ENCODE measurements around the gene COMP. TPM values are rescaled to one million over a fixed set of nuclear protein-coding genes. Genes with fewer than 3 reads are reported as not detected.

The COMP gene
- total RNA-seq, 3 donors from 2014 or later (not counting 1 experiment from before 2014, with no cell fraction given), result not detected

GRCh38 chr19:18777301-18778075, 13.6 kb downstream of the COMP start:
- ATAC-seq (no peak), DNase-seq (no peak)
- TF ChIP-seq CTCF (IDR thresholded peaks at IDR 0.05), result no peak
- Mint-ChIP-seq H3K27ac (no peak overlapping the region), H3K9me3 (no peaks in the 10 kb centered on the region), H3K27me3 (ENCODE audit: low read depth in 2 of 2) (no peaks in the 10 kb centered on the region), H3K4me1 (no peaks in the 10 kb centered on the region), H3K36me3 (no peaks in the 10 kb centered on the region), H3K4me3 (no peak overlapping the region)
- Histone ChIP-seq H3K36me3 (ENCODE audit: control insufficient read depth, insufficient read depth, low read length) (no peaks in the 10 kb centered on the region), H3K4me1 (ENCODE audit: control insufficient read depth, insufficient read depth, low read length) (peaks cover 5% of the 10 kb centered on the region), H3K4me3 (ENCODE audit: low read length) (no peak overlapping the region), H3K27ac (ENCODE audit: low read length) (no peak overlapping the region), H3K27me3 (ENCODE audit: control insufficient read depth, insufficient read depth, low read length) (no peaks in the 10 kb centered on the region), H3K9me3 (ENCODE audit: control insufficient read depth, insufficient read depth, low read length) (no peaks in the 10 kb centered on the region)
- intact Hi-C loops (cut with micrococcal nuclease), result no loop called here
- WGBS (ENCODE audit: insufficient coverage), result 69% methylated on average over 71 of the region's 71 CpGs

DNA sequence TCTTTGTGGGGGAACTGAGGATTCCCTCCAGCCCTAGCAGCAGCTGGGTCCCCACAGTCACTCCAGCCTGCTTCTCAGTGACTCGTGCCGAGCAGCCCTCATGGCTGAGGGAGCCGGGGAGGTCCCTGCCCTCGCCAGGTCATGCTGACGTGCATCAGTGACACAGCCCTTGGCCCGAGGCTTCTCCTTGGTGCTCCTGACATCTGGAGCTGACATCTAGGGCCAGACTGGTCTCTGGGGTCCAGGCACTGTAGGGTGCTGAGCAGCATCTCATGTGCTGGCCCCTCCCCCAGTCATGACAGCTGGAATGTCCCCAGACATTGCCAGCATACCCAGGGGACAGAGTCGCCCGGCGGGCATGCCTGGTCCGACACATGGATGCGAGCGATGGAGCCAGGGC, 14.4 kb downstream of the COMP start:
- Histone ChIP-seq H3K36me3 (ENCODE audit: control insufficient read depth, insufficient read depth, low read length) (no peaks in the 10 kb centered on the region), H3K27me3 (ENCODE audit: control insufficient read depth, insufficient read depth, low read length) (no peaks in the 10 kb centered on the region), H3K9me3 (ENCODE audit: control insufficient read depth, insufficient read depth, low read length) (no peaks in the 10 kb centered on the region), H3K4me1 (ENCODE audit: control insufficient read depth, insufficient read depth, low read length) (peaks cover 3% of the 10 kb centered on the region), H3K4me3 (ENCODE audit: low read length) (no peak overlapping the region), H3K27ac (ENCODE audit: low read length) (no peak overlapping the region)
- no peaks in the 10 kb centered on the region for H3K27me3 Mint-ChIP-seq (ENCODE audit: low read depth in 2 of 2)
- H3K4me3 Mint-ChIP-seq, result no peak overlapping the region
- no peaks in the 10 kb centered on the region for H3K4me1 Mint-ChIP-seq
- intact Hi-C loops (cut with micrococcal nuclease), result no loop called here
- 87% methylated on average over 12 of the region's 12 CpGs for WGBS (ENCODE audit: insufficient coverage)
- no peak for TF ChIP-seq CTCF (IDR thresholded peaks at IDR 0.05)
- H3K36me3 Mint-ChIP-seq, result no peaks in the 10 kb centered on the region
- no peak overlapping the region for H3K27ac Mint-ChIP-seq
- H3K9me3 Mint-ChIP-seq, result no peaks in the 10 kb centered on the region
- ATAC-seq (no peak), DNase-seq (no peak)

DNA sequence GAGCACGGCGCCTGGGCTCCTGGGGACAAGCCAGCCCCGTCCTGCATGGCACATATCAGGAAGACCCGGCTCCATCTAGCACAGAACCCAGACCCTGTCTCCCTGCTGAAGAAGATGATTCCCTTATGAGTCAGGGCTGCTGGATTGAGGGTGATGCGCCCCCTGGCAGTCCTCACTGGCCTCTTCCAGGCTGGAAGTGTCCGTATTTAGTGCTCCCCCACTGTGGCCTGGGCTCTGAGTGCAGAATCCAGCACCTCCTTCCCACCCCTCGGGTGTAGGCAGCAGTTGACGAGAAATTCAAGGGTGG, 14.9 kb downstream of the COMP start:
- Histone ChIP-seq H3K36me3 (ENCODE audit: control insufficient read depth, insufficient read depth, low read length) (no peaks in the 10 kb centered on the region), H3K27me3 (ENCODE audit: control insufficient read depth, insufficient read depth, low read length) (no peaks in the 10 kb centered on the region), H3K4me3 (ENCODE audit: low read length) (no peak overlapping the region), H3K27ac (ENCODE audit: low read length) (no peak overlapping the region), H3K4me1 (ENCODE audit: control insufficient read depth, insufficient read depth, low read length) (no peaks in the 10 kb centered on the region), H3K9me3 (ENCODE audit: control insufficient read depth, insufficient read depth, low read length) (no peaks in the 10 kb centered on the region)
- Mint-ChIP-seq H3K27ac (no peak overlapping the region), H3K9me3 (no peaks in the 10 kb centered on the region), H3K27me3 (ENCODE audit: low read depth in 2 of 2) (no peaks in the 10 kb centered on the region), H3K36me3 (no peaks in the 10 kb centered on the region), H3K4me1 (no peaks in the 10 kb centered on the region), H3K4me3 (no peak overlapping the region)
- WGBS (ENCODE audit: insufficient coverage), result 93% methylated on average over 8 of the region's 8 CpGs
- DNase-seq, result no peak
- ATAC-seq, result no peak
- intact Hi-C loops (cut with micrococcal nuclease), result no loop called here
- TF ChIP-seq CTCF (IDR thresholded peaks at IDR 0.05), result no peak

Data from natural killer cell (primary cell).